ENCODE measurements around the gene MAMLD1.

GRCh38 chrX:150472306-150472705 lies 109.2 kb downstream of the MAMLD1 start:
- TF ChIP-seq CTCF (IDR thresholded peaks at IDR 0.05; ENCODE audit: low read depth, low read length, poor library complexity, severe bottlenecking) (no peak), EZH2phosphoT487 (IDR thresholded peaks at IDR 0.05; ENCODE audit: borderline replicate concordance, low read length) (no peak)
